GM19328 (cell line): ENCODE data around the gene FTO.

ENCODE experiments used
- ATAC-seq: cut with Tn5 transposase; IDR thresholded peaks from one replicate; pipeline ENCODE4 v1.9.1; 2021; ENCODE audit warnings: mild to moderate bottlenecking, moderate library complexity; ENCODE audit not compliant: unreplicated experiment

The FTO gene

DNA sequence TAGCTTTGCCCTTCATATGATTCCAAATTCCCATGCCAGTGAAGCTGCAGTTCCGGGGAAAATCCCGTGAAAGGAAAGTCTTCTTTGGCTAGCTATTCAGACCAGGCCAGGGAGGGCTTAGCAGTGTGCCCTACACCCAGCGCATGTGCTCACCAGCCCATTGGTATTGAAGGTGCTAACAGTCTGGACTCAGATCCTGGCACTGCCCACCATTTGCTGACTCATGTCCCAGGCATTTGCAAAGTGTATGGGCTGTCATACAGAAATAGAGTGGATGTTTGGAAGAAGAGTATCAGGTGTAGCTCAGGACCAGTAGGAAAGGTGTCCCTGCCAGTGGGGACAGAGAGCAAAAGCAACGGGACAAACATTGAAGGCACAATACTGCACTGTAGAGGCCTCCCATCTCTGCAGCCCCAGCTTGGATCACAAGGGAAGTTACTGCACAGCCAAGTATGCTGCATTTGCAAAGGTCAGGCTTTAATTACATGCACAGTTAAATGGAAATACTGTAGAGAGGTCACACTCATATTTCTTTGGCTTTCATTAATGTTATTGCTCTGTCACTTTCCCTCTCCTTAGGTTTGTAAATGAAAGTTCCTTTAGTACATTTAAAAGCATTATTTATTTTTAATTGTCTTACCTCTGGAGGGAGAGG, 362.6 kb downstream of the FTO start:
- no peak for ATAC-seq

GRCh38 chr16:54067322-54068065, 363.5 kb downstream of the FTO start:
- no peak for ATAC-seq

GRCh38 chr16:54068212-54068611, 364.3 kb downstream of the FTO start:
- ATAC-seq, result no peak

GRCh38 chr16:54069601-54070239, 365.8 kb downstream of the FTO start:
- no peak for ATAC-seq

- peak; percentile 82 for ATAC-seq
These were observed 366.9 kb downstream of the FTO start for GRCh38 chr16:54070789-54071343.

DNA sequence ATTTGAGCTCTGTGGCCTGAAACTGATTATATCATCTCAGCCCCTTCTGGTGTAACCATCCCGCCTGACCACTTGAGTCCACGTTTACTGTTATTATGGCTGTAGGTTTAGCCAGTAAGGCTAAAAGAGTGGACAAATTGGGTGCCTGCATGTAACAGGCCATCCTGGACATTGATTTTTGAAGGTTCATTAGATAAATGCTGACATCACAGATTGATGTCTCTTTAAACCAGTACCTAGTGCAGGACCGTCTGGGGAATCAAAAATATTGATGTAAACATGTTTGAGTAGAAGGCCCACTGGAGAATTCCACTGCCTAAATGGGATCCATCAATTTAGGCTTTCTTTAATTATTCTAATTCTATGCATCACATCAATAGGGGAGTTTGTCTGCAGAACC, 367.6 kb downstream of the FTO start:
- no peak for ATAC-seq

DNA sequence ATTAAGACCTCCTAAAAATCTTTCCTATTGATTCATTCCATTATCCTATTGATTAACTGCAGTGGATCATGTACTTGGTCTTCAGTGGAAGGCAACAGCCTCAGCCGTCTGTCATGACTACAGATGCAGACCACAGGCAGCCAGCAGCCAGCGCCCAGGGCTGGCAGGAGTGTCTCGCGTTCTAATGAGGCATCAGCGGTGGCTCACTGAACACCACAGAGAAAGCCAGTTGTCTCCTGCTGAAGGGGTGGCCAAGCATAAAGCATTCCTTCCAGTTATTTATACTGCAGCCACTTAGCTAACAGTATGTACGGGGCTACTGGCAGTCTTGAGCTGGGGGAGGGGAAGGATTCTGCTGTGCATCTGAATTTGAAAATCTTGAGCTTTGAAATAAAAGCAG, 368.3 kb downstream of the FTO start:
- ATAC-seq, result no peak

GRCh38 chr16:54073356-54073755, 369.4 kb downstream of the FTO start:
- no peak for ATAC-seq

- ATAC-seq, result no peak
These were observed 371.5 kb downstream of the FTO start for GRCh38 chr16:54075446-54075845.

- ATAC-seq, result no peak
These were observed 372.1 kb downstream of the FTO start for GRCh38 chr16:54076006-54076504.

- ATAC-seq, result no peak
These were observed 373.3 kb downstream of the FTO start for GRCh38 chr16:54077050-54077821.

DNA sequence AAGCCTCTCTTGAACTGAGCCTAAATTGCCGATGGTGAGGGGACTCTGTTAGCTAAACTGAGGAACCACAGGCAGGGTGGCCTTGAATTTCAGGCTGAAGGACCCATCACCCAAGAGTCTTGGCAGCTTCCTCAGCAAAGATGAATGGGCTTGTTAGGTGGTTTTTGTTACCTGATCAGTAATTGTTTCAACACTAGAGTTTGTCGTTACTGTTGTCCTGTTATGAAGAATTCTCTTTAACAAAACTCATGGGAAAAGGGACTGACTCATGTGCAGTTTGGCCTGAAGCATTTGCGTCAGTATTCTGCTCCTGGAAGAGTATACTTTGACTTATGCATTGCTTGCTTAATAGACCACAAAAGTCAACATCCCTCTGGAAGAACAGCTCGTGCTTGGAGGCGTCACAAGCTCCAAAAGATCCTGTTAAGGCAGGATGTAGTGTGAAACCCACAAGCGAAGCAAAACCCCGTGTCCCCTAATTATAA, 376.6 kb downstream of the FTO start:
- ATAC-seq, result no peak

DNA sequence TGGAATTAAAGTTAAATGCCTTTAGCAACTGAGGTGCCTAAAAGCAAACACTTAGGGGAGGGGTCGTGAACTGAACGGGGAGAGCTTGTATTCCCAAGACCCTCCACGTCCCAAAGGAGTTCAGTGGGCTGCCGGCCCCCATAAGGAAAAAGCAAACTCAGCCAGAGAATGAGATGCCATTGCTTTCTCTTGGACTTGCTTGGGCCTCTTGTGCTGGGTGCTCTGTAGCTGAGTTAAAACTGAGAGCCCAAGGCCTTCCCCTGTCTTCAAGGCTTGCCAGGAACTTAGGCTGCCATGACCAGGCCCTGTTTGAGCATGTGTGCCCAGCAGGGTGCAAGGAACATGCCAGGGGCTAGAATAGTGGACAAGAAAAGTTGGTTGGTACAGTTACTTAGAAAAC, 382.8 kb downstream of the FTO start:
- ATAC-seq, result no peak

DNA sequence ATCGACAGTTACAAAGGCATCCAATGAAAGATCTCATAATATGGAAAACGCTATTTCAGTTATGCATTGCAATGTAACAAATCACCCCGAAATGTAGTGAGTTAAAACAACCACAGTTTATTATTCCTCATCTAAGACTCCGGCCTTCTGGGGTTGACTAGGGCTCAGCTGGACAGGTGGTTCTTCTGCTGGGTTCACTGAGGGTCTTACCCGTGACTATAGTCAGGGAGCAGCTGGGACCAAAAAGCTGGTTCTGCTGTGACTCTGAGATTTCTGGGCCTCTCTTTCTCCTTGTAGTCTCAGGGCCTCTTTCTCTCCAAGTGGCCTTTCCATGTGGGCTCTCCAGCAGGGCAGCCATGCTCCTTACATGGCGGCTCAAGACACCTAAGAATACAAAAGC, 386.6 kb downstream of the FTO start:
- no peak for ATAC-seq

DNA sequence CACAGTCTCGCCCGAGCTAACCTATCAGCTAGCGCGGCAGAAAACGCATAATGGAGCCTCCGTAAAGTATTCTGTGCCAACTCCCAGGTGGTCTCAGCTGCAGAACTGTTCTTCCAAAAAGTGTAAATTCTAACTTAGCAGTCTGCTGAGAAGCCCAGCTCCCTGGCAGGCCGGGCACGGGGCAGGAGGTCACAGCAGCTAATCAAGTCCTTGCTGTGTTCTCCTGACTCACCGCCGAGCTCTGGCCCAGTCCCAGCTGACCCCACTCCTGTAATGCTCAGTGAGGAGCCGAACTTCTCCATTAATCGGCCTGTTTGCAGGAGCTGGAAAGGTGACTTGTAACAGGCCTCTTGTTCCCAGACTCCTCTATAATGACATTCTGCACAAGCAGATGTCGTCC, 389.3 kb downstream of the FTO start:
- no peak for ATAC-seq

GRCh38 chr16:54094641-54095040, 390.7 kb downstream of the FTO start:
- ATAC-seq, result no peak

- ATAC-seq, result no peak
These were observed 392.7 kb downstream of the FTO start for GRCh38 chr16:54096607-54097006.

DNA sequence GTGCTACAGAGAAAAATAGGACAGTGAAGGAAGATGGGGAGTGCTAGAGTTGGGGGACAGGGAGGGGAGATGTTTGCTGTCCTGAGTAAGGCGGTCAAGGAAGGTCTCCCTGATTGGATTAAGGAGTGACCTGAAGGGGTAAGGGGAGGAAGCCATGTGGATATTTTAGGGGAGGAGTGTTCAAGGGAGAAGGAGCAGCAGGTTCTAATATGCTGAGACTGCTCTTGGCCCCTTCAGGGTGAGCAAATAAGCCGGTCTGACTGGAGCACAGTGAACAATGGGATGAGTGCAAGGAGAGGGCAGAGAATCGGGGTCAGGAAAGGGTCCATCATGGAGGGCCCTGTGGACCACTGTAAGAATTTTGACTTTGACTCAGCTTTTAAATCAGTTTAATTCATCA, 393.8 kb downstream of the FTO start:
- no peak for ATAC-seq

GRCh38 chr16:54098247-54098646, 394.3 kb downstream of the FTO start:
- no peak for ATAC-seq

DNA sequence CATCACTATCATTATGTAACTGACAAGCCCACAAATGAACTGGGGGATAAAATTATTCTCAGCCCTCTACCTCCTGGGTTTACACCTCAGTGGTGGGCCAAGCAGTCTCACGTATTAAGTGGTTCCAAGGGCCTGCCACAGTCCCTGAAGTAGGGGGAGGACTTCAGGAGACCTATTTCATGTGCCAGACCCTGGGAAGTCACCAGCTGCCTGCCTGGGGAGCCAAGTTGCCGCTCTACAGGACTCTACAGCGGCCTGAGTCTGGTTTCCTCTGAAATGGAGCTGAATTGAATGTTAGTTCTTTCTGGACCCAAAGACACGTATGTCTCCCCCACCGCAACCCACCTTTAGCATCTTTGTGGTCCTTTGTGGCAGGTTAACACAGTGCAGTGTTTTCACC, 395.7 kb downstream of the FTO start:
- no peak for ATAC-seq
